DMS153 treated with DMSO at 0.1 percent for 48 hours (cell line): Measurements from ENCODE around the gene PTRH1.
A peak's percentile ranks its signal among the peaks of the same experiment; 100 is the strongest.

Experiments
- DNase-seq: peaks from one replicate; lab custom pipeline; 2025; ENCODE audit not compliant: unreplicated experiment; lab: John Stamatoyannopoulos, UW

PTRH1 gene

DNA sequence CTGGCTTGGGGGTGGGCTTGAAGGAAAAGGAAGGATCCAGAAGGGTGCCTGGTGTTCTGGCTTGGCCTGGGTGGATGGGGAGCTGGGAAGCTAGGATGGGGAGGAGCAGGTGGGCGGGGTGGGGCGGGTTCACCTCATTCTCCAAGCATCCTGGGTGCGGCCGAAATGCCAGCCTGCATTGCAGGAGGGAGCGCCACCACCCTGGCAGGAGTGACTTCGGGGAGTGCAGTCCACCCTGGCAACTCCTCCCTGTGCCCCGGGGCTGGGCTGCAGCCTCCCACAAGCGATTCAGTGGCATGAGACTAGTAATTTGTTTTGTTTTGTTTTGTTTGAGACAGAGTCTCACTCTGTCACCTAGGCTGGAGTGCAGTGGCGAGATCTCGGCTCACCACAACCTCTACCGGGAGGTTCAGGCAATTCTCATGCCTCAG, 5.9 kb upstream of the PTRH1 start:
- DNase-seq = no peak

DNA sequence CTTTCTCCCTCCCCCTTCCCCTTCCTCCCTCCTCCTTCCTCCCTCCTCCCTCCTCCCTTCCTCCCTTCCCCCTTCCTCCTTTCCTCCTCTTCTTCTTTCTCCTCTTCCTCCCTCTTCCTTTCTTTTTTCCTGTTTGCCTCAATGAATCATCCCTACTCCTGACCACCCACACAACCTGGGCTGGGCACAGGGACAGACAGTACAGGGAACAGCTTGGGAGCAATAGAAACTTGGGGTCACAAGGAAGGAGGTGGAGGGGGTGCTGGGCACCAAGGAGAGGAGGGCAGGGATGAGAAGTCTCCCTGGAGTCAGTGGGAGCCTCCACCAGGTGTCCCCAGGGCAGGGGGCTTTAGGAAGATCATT, 5.4 kb upstream of the PTRH1 start:
- no peak for DNase-seq

DNA sequence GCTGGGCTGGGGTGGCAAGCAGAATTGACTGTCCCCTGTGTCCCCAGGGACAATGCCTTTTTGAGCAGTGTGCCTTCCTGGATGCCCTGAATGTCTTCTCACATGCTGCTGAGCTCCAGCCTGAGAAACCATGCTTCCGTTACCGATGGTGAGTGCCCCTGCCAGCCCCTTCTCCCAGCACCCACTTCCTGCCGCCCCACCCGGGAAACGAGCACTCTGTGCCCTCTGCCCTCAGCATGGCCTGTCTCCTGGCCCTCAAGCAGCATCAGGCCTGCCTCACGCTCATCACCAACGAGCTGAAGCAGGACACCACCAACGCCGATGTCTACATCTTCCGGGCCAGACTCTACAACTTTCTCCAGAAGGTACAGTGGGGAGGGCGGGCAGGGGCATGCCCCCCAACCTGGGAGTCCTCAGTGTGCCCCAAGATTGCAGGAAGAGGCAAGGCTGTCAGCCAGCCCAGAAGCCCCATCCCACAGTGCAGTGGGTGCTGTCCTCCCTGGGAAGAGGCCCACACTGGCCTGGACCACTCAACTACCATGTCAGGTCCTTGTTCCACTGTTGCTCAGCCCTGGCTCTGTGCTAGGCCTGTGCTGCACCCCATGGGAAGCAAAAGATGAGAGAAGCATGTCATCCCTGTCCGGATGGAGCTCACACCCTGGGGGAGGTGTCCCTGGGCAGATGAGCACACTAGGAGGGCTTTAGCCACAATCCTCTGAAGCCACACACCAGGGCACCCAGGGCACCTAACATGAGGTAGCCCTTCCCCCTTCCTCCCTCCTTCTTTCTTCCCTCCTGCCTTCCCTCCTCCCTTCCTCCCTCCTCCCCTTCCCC, 4.8 kb upstream of the PTRH1 start:
- no peak for DNase-seq

DNA sequence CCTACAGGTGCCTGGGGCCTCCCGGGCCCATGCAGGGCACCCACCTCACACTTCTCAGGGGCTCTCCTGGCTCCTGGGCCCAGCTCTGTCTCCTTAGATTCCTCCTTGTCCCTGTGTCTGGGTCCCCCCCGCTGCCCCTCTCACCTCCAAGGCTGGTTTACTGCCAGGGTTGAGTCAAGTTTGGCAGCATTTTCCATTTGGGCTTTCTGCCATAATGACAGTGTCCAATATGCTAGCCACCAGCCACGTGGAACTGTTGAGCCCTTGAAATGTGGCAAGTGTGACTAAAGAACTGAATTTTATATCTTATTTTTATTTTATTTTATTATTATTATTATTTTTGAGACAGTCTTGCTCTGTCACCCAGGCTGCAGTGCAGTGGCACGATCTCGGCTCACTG, 2.3 kb upstream of the PTRH1 start:
- no peak for DNase-seq

DNA sequence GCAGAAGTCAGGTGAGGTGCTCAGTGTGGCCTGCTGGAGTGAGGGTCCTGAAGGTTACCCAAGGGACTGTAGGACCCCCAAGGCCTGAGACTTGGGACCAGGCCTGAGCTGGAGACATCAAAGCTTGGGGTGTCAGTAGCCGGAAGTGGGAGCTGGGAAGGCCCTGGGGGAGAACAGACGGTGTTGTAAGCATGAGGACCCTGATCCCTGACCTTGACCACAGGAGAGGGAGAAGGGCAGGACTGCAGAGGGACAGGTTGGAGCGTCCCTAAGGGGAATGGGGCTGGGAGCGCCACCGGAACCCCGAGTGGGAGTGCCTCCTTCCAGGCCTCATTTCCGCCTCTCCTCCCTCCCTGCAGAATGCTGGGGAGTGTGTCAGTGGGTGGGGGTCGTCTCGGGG, 949 bp upstream of the PTRH1 start:
- DNase-seq = no peak

DNA sequence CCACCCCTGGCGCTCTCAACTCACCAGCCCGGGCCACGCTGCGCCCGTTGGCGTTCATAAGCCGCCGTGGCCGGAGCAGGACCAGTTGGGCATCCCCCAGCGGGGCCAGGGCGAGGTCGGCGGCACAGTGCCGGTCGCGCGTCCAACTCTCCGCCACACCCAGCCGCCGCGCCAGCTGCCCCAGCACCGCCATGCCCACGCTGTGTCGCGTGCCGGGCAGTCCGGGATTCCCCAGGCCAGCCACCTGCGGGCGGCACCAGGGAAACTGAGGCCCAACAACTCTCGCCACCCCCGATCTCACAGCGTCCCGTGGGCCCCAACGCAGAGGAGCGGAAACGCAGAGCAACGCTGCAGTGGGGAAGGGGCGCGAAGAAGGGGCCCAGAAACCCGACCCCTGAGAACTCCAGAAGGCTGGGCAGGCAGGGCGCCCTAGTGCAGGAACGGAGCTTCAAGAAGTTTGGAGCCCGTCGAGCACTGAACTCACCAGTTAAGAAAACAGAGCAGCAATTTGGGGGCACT, 453 bp downstream of the PTRH1 start:
- no peak for DNase-seq

DNA sequence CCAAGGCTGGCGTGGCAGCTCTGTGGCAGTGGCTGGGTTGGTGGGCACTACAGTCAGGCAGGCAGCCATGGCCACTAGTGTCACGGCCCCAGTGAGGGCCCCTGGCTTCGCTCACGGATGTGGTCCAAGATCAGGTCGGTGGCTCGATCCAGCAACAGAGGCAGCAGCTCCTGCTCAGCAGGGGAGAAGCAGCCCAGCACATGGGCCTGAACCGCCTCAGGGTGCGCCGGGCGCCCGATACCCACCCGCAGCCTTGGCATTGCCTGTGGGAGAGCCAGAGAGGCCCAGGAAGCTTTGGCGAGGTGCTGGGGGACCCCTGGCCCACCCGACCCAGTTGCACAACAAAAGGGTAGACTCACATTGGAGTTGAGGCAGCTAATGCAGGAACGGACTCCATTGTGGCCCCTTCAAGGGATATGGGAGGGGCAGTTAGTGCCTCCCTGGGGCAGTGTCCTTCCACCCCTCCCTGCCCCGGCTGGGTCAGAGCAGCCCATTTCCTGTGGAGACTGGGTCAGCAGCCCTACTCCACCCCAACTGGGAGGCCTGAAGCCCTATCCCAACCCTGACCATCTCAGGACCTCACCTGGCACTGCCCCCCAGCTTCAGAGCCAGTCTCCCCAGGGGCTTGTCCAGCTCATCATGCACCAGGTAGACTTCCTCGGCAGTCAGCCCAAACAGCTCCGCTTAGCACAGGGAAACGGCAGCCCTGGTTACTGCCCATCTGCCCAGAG, 1.3 kb downstream of the PTRH1 start:
- no peak for DNase-seq

DNA sequence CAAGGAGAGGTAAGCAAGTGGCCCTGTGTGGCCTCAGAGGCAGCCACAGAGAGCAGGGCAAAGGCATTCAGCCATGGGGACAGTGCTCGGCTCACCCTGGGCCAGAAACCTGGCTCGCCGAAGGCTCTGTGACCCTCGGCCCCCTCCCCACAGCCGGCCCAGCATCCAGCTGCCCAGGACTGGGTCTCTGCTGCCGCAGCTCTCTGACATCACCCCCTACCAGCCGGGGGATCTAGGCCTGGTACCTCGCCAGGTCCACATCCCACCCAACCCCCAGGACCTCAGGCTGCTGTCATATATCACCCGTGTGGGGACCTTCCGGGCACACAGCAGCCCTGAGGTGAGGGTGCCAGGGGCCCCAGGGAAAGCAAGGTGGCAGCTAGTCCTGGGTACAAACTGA, 2.6 kb downstream of the PTRH1 start:
- no peak for DNase-seq

DNA sequence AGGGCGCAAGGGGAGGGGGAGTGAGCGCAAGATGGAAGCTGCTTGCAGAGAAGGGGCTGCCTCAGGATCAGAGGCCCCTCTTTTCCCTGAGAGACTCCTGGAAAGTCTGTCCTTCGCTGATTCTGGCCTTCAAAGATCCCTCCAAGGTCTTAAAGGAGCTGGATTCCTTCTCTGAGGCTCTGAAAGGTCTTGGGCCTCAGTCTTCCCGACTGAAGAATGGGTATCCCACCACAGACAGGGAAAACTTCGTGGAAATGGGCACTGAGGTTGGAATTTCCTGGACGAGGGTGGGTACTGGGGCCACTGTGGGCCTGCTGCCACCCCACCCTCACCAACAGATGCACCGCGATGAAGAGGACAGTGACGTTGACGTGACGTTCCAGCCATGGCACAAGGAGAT, 3.1 kb downstream of the PTRH1 start:
- DNase-seq = no peak

DNA sequence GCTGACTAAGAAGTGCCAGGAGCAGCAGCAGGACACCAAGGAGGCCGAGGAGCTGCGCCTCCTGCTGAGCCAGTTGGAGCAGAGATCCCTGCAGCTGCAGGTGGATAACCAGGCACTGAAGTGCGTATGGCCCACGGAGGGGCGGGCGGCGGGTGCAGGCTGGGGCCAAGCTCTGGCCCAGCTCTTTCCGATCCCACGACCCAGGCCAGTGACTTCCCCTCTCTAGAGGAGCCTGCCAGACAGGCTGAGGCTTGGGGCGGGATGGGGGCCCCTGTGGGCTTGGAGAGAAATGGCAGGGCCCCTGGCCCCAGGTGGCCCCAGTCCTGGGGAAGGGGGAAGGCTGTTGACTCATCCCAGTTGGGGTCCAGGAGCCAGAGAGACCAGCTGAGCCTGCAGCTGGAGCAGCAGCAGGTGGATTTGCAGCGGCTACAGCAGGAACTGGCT, 3.6 kb downstream of the PTRH1 start:
- DNase-seq = no peak

DNA sequence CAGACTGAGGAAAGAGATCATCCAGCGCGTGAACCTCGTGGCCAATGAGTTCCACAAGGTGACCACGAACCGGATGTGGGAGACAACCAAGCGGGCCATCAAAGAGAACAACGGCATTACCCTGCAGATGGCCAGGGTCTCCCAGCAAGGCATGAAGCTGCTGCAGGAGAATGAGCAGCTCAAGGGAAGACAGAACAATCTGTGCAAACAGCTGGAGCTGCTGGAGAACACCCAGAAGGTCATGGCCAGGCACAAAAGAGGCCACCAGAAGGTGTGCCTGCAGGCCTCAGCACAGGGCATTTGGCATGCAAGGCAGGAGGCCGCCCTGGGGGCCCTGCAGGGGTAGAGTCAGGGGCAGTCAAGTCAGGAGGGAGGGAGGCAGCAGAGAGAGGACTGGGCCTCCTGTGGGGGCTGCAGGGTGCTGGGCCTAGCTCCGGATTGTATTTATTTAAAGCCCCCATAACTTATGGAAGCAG, 4.2 kb downstream of the PTRH1 start:
- DNase-seq = no peak

DNA sequence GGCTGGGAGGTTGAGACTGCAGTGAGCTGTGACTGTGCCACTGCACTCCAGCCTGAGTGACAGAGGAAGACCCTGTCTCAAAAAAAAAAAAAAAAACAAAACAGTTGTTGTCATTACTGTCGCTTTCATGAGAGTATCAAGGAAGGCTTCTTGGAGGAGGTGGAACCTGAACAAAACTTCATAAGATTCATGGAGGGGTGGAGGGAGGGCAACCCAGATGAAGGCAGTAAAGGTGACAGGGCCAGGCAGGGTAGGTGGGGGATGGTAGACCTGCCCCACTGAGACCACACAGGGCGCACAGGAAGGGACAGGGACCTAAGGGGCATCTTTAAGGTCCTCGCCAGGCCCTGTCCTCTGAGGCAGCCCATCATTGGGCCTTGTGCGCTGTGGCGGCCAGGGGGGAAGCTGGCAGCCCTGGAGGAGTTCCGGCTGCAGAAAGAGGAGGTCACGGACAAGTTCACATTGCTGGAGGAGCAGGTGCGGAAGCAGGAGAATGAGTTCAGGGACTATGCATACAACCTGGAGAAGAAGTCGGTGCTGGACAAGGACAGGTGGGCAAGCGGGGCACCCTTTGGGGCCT, 5.2 kb downstream of the PTRH1 start:
- DNase-seq = no peak

DNA sequence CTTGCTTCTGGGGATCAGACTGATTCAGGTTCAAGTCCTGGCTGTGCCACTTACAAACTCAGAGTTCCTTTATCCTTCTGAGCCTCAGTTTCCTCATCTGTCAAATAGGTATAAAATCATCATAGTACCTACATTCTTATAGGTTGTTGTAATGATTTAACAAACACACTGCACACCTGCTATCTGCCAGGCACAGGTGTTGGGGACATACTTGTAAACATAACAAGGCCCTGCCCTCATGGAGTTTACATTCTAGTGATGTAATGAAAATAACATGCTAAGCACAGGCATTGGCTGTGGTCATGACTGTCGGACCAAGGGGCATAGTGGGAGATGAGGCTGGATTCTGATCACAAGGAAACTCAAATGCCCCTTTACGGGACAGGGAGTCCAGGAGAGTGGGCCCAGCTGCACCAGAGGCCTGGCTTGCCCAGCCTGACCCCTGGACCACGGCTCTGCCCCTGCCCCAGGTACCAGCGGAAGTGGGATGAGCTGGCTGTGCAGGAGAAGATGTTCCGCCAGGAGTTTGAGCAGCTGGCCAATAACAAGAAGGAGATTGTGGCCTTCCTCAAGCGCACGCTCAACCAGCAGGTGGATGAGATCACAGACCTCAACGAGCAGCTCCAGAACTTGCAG, 6.4 kb downstream of the PTRH1 start:
- no peak for DNase-seq

DNA sequence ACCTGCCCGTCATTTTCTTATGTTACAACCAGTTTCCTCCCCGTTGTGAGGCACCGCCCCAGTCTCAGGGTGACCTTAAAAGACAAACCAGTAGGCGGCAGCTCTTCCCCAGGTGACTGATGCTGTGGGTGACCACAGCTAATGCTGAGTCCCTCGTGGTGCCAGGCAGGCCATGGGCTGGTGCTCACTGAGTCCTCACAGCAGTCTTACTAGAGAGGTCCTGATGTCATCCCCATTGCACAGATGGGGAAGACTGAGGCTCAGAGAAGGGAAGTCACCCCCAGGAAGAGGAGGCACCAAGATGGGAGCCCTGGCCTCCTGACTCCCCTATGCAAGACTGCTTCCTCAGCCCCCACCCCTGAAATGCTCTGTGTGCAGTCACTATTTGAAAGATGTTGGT, 7.7 kb downstream of the PTRH1 start:
- DNase-seq = no peak

DNA sequence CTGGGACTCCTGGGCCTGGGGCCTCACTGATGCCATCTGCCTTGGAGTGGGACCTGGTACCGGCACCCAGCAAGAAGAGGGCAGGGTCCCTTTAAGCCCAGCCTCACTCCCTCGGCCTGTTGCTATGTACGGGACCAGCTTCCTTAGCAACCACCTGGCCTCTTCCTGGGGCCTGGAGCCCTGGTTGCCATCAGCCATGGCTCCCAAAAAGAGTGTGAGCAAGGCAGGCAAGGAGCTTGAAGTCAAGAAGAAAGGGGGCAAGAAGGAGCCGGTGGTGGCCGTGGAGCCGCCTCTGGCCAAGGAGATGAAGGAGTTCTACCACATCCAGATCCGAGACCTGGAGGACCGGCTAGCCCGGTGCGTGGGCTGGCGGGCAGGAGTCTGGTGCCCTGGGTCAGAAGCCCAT, 8.6 kb downstream of the PTRH1 start, which contains the start of gene CFAP157:
CFAP157 (plus strand) TSS at position 153 of the 406 bp plus-strand sequence; CDS start at position 197, 44 bp downstream.
- peak; percentile 30 for DNase-seq

DNA sequence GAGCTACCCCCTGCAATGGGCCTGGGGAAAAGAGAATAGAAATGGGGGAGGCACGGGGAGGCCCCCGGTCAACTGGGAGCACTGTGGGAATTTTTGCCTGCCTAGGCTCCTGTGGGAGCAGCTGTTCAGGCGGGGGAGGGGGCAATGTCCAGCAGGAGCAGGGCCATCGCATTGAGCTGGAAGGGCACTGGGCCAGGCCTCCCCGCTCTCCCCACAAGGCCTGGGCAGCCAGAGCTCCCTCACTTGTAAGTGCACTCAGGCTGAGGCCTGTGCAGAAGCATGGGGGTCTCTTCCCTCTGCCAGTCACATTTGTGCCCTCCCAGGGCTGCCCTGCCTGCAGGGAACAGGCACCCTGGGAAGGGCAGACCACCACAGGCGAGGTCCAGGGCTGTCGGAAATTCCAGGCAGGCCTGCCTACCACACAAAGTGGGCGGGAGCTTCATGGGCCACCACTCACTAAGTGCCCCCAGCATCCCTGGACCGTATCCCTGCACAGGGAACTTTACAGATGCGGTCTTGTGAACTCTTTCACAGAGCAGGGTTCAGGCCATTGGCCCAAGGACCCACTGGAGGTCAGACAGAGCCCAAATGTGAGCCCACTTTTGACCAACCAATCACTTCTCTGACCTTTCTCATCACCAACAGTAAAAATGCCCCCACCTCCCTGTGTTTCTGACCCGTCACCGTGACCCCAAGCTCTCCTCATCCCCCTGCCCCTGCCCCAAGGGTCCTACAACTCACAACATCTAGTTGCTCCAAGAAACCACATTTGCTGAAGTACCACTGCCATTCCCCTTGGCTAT, 9.7 kb downstream of the PTRH1 start:
- DNase-seq = no peak

DNA sequence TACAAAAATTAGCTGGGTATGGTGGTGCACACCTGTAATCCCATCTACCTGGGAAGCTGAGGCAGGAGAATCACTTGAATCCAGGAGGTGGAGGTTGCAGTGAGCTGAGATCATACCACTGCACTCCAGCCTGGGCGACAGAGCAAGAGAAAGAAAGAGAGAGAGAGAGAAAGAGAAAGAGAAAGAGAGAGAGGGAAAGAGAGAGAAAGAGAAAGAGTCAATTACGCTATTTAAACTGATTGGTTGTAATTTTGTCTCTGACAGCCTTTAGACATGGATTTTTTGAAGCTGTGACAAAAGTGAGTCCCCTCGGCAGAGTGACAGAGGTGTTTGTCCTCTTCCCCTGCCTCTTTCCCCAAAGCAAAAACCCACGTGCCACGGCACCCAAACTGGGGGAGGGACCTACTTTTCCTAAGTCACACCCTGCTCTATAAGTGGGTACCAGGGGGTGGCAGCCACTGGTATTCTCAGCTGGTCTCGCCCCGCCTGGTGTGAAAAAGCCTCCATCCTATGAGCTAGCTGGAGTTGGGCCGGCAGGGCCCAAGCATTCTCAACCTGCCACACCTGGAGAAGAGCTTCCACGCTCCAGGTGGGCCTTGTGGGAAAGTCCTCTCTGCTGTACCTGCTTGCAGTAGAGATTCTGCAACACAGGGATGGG, 12.0 kb downstream of the PTRH1 start:
- no peak for DNase-seq

DNA sequence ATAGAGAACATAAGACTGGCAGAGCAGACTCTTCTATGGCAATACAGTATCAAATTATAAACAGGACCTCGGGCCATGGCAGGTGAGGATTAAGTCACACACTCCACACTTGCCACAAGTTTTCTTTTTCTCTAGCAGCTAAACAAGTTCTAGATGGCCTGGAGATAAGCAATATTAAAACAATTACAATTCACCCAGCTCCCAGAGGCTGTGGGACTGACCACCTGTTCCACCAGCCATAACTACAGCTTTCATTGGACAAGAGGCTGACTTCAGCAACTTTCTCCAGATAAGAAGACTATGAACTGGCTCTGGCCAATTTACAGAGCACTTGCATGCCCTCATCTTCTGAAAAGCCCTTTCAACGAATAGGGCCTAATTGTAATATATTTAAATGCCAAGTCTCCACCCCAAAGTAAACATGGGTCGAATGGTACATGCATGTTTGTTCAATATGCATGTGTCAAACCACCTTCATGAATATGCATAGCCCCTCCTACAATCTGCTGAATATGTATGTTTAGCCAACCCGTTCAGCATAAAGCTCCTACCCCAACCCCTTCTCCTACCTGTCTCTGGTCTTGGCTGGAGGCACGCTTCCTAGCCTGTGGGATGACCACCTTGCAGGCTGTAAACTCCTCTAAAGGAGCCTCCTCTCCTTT, 14.7 kb downstream of the PTRH1 start:
- DNase-seq = no peak

DNA sequence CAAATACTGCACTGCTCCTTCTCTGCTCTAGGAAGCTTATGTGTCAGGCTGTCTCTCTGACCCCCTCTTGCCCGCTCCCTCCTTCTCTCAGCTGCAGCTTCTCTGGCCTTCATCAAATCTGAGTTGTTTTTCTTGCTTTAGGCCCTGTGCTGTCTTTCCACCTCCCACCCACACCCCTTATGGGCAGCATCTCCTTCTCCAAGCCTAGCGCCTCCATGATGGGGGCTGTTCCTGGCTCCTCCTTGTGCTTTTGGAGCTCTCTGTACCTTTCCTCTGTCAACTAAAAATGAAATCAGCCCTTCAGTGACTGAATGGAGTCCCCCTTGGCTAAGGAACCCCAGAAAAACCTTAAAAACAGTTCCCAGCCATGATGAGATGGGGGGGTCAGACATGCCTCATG, 15.3 kb downstream of the PTRH1 start:
- DNase-seq = no peak
